ENCODE measurements around the gene PLA2G4D. TPM values are rescaled to one million over a fixed set of nuclear protein-coding genes. Genes with fewer than 3 reads are reported as not detected.
A peak's percentile ranks its signal among the peaks of the same experiment; 100 is the strongest.

PLA2G4D gene
- not detected in 2 replicates for total RNA-seq (2014; rRNA removed)
- not detected for polyA plus RNA-seq (2012)

GRCh38 chr15:42094512-42094963, at the start of gene PLA2G4D:
Gene PLA2G4D, minus strand, starts transcription at chr15:42094562. Its CDS starts 103 bp downstream, at chr15:42094459.
- no peak for DNase-seq (ENCODE audit: low read depth)

- DNase-seq (ENCODE audit: low read depth), result no peak
Measured at GRCh38 chr15:42143356-42143755, 49.0 kb upstream of the PLA2G4D start.

- no peak for DNase-seq (ENCODE audit: low read depth)
Measured at GRCh38 chr15:42141795-42142667, 47.7 kb upstream of the PLA2G4D start.

GRCh38 chr15:42141246-42141645, 46.9 kb upstream of the PLA2G4D start:
- no peak for DNase-seq (ENCODE audit: low read depth)

- DNase-seq (ENCODE audit: low read depth), result no peak
Measured at GRCh38 chr15:42140383-42141070, 46.2 kb upstream of the PLA2G4D start.

- DNase-seq (ENCODE audit: low read depth), result no peak
Measured at GRCh38 chr15:42139596-42139995, 45.2 kb upstream of the PLA2G4D start.

- no peak for DNase-seq (ENCODE audit: low read depth)
Measured at GRCh38 chr15:42138968-42139386, 44.6 kb upstream of the PLA2G4D start.

GRCh38 chr15:42138411-42138810, 44.0 kb upstream of the PLA2G4D start:
- DNase-seq (ENCODE audit: low read depth), result no peak

- DNase-seq (ENCODE audit: low read depth), result peak; percentile 43
Measured at GRCh38 chr15:42137461-42138261, 43.3 kb upstream of the PLA2G4D start.

GRCh38 chr15:42136513-42136912, 42.2 kb upstream of the PLA2G4D start:
- no peak for DNase-seq (ENCODE audit: low read depth)

GRCh38 chr15:42135351-42135750, 41.0 kb upstream of the PLA2G4D start:
- no peak for DNase-seq (ENCODE audit: low read depth)

GRCh38 chr15:42134617-42135245, 40.4 kb upstream of the PLA2G4D start:
- DNase-seq (ENCODE audit: low read depth), result no peak

GRCh38 chr15:42133886-42134502, 39.6 kb upstream of the PLA2G4D start:
- peak; percentile 24 for DNase-seq (ENCODE audit: low read depth)

- no peak for DNase-seq (ENCODE audit: low read depth)
Measured at GRCh38 chr15:42133356-42133755, 39.0 kb upstream of the PLA2G4D start.

GRCh38 chr15:42131826-42132806, 37.8 kb upstream of the PLA2G4D start:
- DNase-seq (ENCODE audit: low read depth), result no peak

GRCh38 chr15:42131006-42131405, 36.6 kb upstream of the PLA2G4D start:
- no peak for DNase-seq (ENCODE audit: low read depth)

- DNase-seq (ENCODE audit: low read depth), result no peak
Measured at GRCh38 chr15:42130246-42130986, 36.1 kb upstream of the PLA2G4D start.

GRCh38 chr15:42129364-42129763, 35.0 kb upstream of the PLA2G4D start:
- DNase-seq (ENCODE audit: low read depth), result no peak

GRCh38 chr15:42128476-42128875, 34.1 kb upstream of the PLA2G4D start:
- DNase-seq (ENCODE audit: low read depth), result no peak

Measured in LHCN-M2 (cell line).